Gastroesophageal sphincter (tissue), 4 donors: ENCODE measurements around the gene TNFSF13B. TPM values are rescaled to one million over a fixed set of nuclear protein-coding genes. Genes with fewer than 3 reads are reported as not detected.

Source experiments
- ATAC-seq: fragments of 150-250 bp; one replicate; pipeline ENCODE4 v1.9.1; 2016; ENCODE audit warnings: mild to moderate bottlenecking, moderate library complexity
- H3K27ac ChIP-seq, 4 donors: fragments of 200-600 bp; sonication (generic) in 3 of 4; 1 replicate in 3 of 4; 2 replicates in 1 of 4; pipeline ENCODE4 v1.5.1; 2016 to 2019
- H3K27me3 ChIP-seq: fragments of 200-600 bp; sonication (generic); one replicate; pipeline ENCODE4 v1.5.1; 2019
- H3K36me3 ChIP-seq, 2 donors: fragments of 200-600 bp; sonication (generic); one replicate each; pipeline ENCODE4 v1.5.1; 2019; ENCODE audit warnings: control low read depth in 1 of 2
- H3K4me1 ChIP-seq, 3 donors: fragments of 200-600 bp; sonication (generic); 1 replicate in 2 of 3; 2 replicates in 1 of 3; pipeline ENCODE4 v1.5.1; 2016 to 2019; ENCODE audit warnings: control low read depth in 2 of 3
- H3K4me3 ChIP-seq, 2 donors: fragments of 200-600 bp; sonication (generic); one replicate each; pipeline ENCODE4 v1.5.1; 2019; ENCODE audit warnings: mild to moderate bottlenecking in 1 of 2, moderate library complexity in 1 of 2
- H3K9me3 ChIP-seq, 3 donors: fragments of 200-600 bp; sonication (generic); one replicate each; pipeline ENCODE4 v1.5.1; 2017 to 2019; ENCODE audit warnings: control low read depth in 2 of 3
- EP300 ChIP-seq: sonication (generic); formaldehyde crosslinking; IDR thresholded peaks from one replicate; pipeline ENCODE4 v1.6.1; 2017; ENCODE audit warnings: antibody characterized with exemption, mild to moderate bottlenecking
- POLR2A ChIP-seq, 2 donors: fragments of 450-650 bp; IDR thresholded peaks; one replicate each; pipeline ENCODE4 v1.6.1; 2017; ENCODE audit warnings: antibody characterized with exemption in 2 of 2, mild to moderate bottlenecking in 2 of 2, moderate library complexity in 1 of 2
- POLR2AphosphoS5 ChIP-seq: sonication (generic); formaldehyde crosslinking; IDR thresholded peaks from one replicate; pipeline ENCODE4 v1.6.1; 2017; ENCODE audit warnings: antibody characterized with exemption
- WGBS, 2 donors: methylation state at CpG; one replicate each; pipeline ENCODE4 v1.1.5; 2018; ENCODE audit warnings: low coverage in 1 of 2; 5-methylcytosine and 5-hydroxymethylcytosine counted together
- total RNA-seq, 4 donors: library from RNA; depleted of rRNA; stranded (reverse); fragments of >200 nt; gene quantifications; one replicate each; pipeline ENCODE4 v1.1.0, GENCODE V29; 2016
- TF ChIP-seq, protein P1 (sequence below), 4 experiments: fragments of 200-600 bp in 2 of 4; fragments of 450-650 bp in 2 of 4; sonication (generic) in 1 of 4; IDR thresholded peaks; one replicate each; pipeline ENCODE4 v1.5.1; 2017 to 2019; ENCODE audit warnings: antibody characterized with exemption in 4 of 4, mild to moderate bottlenecking in 2 of 4, moderate library complexity in 2 of 4

TNFSF13B gene, protein sequence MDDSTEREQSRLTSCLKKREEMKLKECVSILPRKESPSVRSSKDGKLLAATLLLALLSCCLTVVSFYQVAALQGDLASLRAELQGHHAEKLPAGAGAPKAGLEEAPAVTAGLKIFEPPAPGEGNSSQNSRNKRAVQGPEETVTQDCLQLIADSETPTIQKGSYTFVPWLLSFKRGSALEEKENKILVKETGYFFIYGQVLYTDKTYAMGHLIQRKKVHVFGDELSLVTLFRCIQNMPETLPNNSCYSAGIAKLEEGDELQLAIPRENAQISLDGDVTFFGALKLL
- total RNA-seq, result 10 to 100 TPM in 2 of 4 donors, 1 to 10 TPM in 2; 1.0 to 20.1 (median 9.8) TPM

DNA sequence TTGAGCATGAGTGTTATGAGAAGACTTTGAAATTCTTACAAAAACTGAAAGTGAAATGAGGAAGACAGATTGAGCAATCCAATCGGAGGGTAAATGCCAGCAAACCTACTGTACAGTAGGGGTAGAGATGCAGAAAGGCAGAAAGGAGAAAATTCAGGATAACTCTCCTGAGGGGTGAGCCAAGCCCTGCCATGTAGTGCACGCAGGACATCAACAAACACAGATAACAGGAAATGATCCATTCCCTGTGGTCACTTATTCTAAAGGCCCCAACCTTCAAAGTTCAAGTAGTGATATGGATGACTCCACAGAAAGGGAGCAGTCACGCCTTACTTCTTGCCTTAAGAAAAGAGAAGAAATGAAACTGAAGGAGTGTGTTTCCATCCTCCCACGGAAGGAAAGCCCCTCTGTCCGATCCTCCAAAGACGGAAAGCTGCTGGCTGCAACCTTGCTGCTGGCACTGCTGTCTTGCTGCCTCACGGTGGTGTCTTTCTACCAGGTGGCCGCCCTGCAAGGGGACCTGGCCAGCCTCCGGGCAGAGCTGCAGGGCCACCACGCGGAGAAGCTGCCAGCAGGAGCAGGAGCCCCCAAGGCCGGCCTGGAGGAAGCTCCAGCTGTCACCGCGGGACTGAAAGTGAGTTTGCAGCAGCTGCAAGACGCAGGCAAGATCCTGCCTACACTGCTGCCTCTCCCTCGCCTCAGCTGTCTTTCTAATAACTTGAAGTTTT is at the start of gene TNFSF13B:
Gene TNFSF13B (plus strand): TSS at position 118 of the 728 bp plus-strand sequence. CDS start 178 bp downstream, at position 296.
- H3K36me3 ChIP-seq, result no peaks in the 10 kb centered on the region
- TF ChIP-seq POLR2AphosphoS5 (no peak), POLR2A (IDR thresholded peaks at IDR 0.05) (no peak), EP300 (no peak)
- TF ChIP-seq, protein P1, sequence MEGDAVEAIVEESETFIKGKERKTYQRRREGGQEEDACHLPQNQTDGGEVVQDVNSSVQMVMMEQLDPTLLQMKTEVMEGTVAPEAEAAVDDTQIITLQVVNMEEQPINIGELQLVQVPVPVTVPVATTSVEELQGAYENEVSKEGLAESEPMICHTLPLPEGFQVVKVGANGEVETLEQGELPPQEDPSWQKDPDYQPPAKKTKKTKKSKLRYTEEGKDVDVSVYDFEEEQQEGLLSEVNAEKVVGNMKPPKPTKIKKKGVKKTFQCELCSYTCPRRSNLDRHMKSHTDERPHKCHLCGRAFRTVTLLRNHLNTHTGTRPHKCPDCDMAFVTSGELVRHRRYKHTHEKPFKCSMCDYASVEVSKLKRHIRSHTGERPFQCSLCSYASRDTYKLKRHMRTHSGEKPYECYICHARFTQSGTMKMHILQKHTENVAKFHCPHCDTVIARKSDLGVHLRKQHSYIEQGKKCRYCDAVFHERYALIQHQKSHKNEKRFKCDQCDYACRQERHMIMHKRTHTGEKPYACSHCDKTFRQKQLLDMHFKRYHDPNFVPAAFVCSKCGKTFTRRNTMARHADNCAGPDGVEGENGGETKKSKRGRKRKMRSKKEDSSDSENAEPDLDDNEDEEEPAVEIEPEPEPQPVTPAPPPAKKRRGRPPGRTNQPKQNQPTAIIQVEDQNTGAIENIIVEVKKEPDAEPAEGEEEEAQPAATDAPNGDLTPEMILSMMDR (IDR thresholded peaks at IDR 0.05), result no peak
- H3K27me3 ChIP-seq, result no peaks in the 10 kb centered on the region
- ATAC-seq, result peak; percentile 40
- no peaks in the 10 kb centered on the region for H3K9me3 ChIP-seq
- H3K4me1 ChIP-seq, result peaks cover 0 to 25% (median 7%) of the 10 kb centered on the region in 3 donors
- 7 to 18% methylated on average over 3 to 6 of the region's 16 CpGs for WGBS, 2 donors
- peak within 1 kb of the TSS; percentile 7 to 48 for H3K4me3 ChIP-seq
- H3K27ac ChIP-seq, result peak within 1 kb of the TSS in 3 of 4 donors; percentile 47 to 73 (median 48)

DNA sequence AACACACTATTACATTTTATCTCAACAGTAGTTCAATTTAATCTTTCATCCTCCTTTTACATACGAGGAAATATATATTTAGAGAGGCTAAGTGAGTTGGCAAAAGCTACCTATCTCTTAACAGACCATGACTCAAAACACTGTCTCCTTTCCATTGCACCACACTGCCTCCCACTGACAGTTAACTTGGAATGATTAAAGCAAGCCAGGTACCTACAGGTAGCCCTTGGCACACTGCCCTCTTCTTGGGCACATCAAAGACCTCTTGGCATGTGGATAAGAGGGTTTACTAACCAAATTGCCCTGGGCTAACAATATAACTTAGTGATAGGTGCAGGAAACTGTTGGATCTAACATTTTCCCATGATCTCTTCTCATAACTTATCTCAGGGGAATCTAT is 49.5 kb upstream of the TNFSF13B start:
- H3K4me1 ChIP-seq, result peaks cover 19 to 82% (median 22%) of the 10 kb centered on the region in 3 donors
- TF ChIP-seq POLR2A (IDR thresholded peaks at IDR 0.05), result no peak
- TF ChIP-seq EP300, result no peak
- TF ChIP-seq, protein P1 (IDR thresholded peaks at IDR 0.05), result no peak
- no peak for TF ChIP-seq POLR2AphosphoS5
- no peak for ATAC-seq
- H3K27ac ChIP-seq, result peak overlapping the region in 3 of 4 donors; percentile 29 to 90 (median 44)
- H3K9me3 ChIP-seq, result no peaks in the 10 kb centered on the region
- H3K27me3 ChIP-seq, result no peaks in the 10 kb centered on the region
- 6 to 23% methylated on average over 1 of the region's 1 CpG for WGBS, 2 donors
- H3K36me3 ChIP-seq, result no peaks in the 10 kb centered on the region
- H3K4me3 ChIP-seq, result peak overlapping the region in 1 of 2 donors; percentile 86

DNA sequence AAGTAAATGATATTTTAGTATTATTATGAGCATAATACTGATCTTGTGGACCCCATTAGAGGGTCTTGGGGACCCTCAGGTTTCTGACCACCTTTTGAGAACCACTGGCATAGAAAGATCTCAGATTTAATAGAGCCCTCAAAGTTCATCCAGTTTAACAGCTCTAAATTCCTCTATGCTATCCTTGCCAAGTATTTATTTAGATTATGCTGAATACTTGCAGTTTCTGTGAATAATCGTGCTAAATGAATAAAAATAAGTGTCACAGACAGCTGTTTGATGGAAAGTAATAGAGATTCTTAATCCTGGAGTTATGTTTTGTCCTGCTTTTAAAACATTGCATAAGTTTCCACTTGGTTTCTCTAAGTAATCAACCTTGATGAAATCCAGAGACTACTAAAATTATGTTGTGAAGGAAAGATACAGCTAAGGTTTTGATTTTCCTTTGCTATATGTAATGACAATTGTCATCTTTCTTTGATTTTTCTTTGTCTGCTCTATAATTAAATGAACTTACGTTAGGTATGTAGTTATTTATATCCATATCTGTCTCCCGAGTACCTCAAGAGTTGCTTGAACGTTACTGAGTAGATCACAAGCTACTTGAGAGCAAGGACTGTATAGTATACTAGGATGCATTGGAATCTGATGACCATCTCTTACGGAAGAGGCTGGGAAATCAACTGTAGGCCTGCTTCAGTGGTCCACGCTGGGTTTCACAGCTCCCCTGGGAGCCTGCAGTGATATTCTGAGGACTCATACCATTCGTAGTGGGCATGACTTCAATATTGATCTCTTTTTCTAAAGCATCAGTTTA is 45.6 kb upstream of the TNFSF13B start:
- TF ChIP-seq POLR2A (IDR thresholded peaks at IDR 0.05) (no peak), POLR2AphosphoS5 (peak; percentile 56)
- TF ChIP-seq, protein P1 (IDR thresholded peaks at IDR 0.05), result no peak
- Histone ChIP-seq H3K27ac (peak overlapping the region; percentile 29 to 47 (median 38)), H3K4me3 (no peak overlapping the region), H3K27me3 (no peaks in the 10 kb centered on the region), H3K9me3 (no peaks in the 10 kb centered on the region), H3K36me3 (no peaks in the 10 kb centered on the region), H3K4me1 (peaks cover 19 to 93% (median 19%) of the 10 kb centered on the region in 3 donors)
- no peak for ATAC-seq
- WGBS, 2 donors, result 30 to 35% methylated on average over 7 of the region's 7 CpGs

DNA sequence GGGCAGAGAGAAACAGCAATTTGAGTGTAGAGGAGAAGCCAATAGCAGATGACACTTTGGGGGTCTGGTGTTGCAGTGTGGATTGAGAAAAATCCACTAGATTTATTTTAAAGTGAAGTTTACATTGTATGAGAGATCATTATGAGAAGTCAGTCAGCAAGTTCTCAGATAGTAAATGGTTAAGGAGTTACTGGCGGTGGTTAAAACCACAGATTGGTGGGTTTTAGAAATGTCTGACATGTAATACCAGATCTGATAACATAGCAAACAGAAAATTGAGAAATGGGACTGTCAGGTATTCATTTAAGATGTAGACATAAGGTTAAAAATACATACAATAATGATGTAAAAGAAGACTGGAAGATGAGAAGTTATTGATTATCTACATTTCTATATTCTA is 44.1 kb upstream of the TNFSF13B start:
- Histone ChIP-seq H3K4me1 (peaks cover 11 to 78% (median 19%) of the 10 kb centered on the region in 3 donors), H3K27ac (no peak overlapping the region), H3K36me3 (peaks cover 0 to 6% of the 10 kb centered on the region in 2 donors), H3K9me3 (no peaks in the 10 kb centered on the region), H3K27me3 (no peaks in the 10 kb centered on the region), H3K4me3 (no peak overlapping the region)
- WGBS, 2 donors, result 64 to 91% methylated on average over 1 of the region's 1 CpG
- no peak for ATAC-seq
- no peak for TF ChIP-seq POLR2AphosphoS5

DNA sequence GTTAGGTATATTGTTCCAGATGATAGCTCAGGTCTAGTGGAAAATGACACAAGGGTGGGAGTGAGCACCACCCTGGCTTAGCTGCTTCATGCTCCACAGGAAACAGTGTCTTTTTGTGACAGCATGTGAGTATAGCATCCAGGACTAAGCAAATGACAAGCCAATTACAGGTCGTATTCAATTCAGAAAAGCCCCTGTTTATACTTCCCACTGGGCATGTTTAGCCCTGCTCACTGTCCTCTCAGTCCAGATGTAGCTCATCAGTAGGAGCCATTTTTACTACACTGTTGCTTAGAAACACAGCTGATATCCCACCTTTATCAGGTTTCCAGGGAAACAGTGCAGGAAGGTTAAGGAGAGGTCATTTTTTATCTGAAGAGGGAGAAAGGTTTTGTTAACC is 43.3 kb upstream of the TNFSF13B start:
- 10 to 38% methylated on average over 1 of the region's 1 CpG for WGBS, 2 donors
- no peak for ATAC-seq

More for the DNA sequence above, 43.3 kb upstream of the TNFSF13B start:
- Histone ChIP-seq H3K27me3 (no peaks in the 10 kb centered on the region), H3K4me3 (no peak overlapping the region), H3K4me1 (peaks cover 11 to 71% (median 14%) of the 10 kb centered on the region in 3 donors), H3K27ac (no peak overlapping the region), H3K9me3 (no peaks in the 10 kb centered on the region), H3K36me3 (peaks cover 0 to 6% of the 10 kb centered on the region in 2 donors)
- TF ChIP-seq, protein P1 (IDR thresholded peaks at IDR 0.05), result no peak
- no peak for TF ChIP-seq POLR2A (IDR thresholded peaks at IDR 0.05)
